ENCODE measurements around the gene LYZL4. TPM values are rescaled to one million over a fixed set of nuclear protein-coding genes. Genes with fewer than 3 reads are reported as not detected.

The LYZL4 gene
- total RNA-seq, 2 donors from 2014 or later = 5.9 TPM; not detected in 1

- intact Hi-C loops (cut with DNase I) = no loop called here
- Histone ChIP-seq H3K9me3 (no peaks in the 10 kb centered on the region), H3K27me3 (replicated peaks; ENCODE audit: insufficient read depth) (no peaks in the 10 kb centered on the region), H3K4me3 (no peak overlapping the region), H3K36me3 (no peaks in the 10 kb centered on the region), H3K4me1 (replicated peaks) (no peaks in the 10 kb centered on the region), H3K27ac (no peak overlapping the region)
- WGBS = 59% methylated on average over 4 of the region's 4 CpGs
- TF ChIP-seq POLR2AphosphoS5 (IDR thresholded peaks at IDR 0.05) (no peak), CTCF (IDR thresholded peaks at IDR 0.05) (no peak), POLR2A (IDR thresholded peaks at IDR 0.05) (no peak)
- DNase-seq (ENCODE audit: low spot score) = no peak
Measured at GRCh38 chr3:42369832-42370231, 40.6 kb downstream of the LYZL4 start.

GRCh38 chr3:42369304-42369703 lies 41.1 kb downstream of the LYZL4 start:
- intact Hi-C loops (cut with DNase I) = no loop called here
- no peaks in the 10 kb centered on the region for H3K9me3 ChIP-seq
- no peak overlapping the region for H3K27ac ChIP-seq
- peak; percentile 7 for DNase-seq (ENCODE audit: low spot score)
- H3K4me1 ChIP-seq (replicated peaks) = no peaks in the 10 kb centered on the region
- H3K36me3 ChIP-seq = no peaks in the 10 kb centered on the region
- no peak for TF ChIP-seq POLR2A (IDR thresholded peaks at IDR 0.05)
- TF ChIP-seq POLR2AphosphoS5 (IDR thresholded peaks at IDR 0.05) = no peak
- TF ChIP-seq CTCF (IDR thresholded peaks at IDR 0.05) = no peak
- WGBS = 13% methylated on average over 4 of the region's 4 CpGs
- H3K27me3 ChIP-seq (replicated peaks; ENCODE audit: insufficient read depth) = no peaks in the 10 kb centered on the region
- H3K4me3 ChIP-seq = no peak overlapping the region

GRCh38 chr3:42368861-42369260 lies 41.5 kb downstream of the LYZL4 start:
- TF ChIP-seq POLR2AphosphoS5 (IDR thresholded peaks at IDR 0.05) (no peak), CTCF (IDR thresholded peaks at IDR 0.05) (no peak), POLR2A (IDR thresholded peaks at IDR 0.05) (no peak)
- H3K27ac ChIP-seq = no peak overlapping the region
- 19% methylated on average over 1 of the region's 1 CpG for WGBS
- no peaks in the 10 kb centered on the region for H3K27me3 ChIP-seq (replicated peaks; ENCODE audit: insufficient read depth)
- no peaks in the 10 kb centered on the region for H3K9me3 ChIP-seq
- no peak overlapping the region for H3K4me3 ChIP-seq
- no peaks in the 10 kb centered on the region for H3K36me3 ChIP-seq
- no peak for DNase-seq (ENCODE audit: low spot score)
- H3K4me1 ChIP-seq (replicated peaks) = no peaks in the 10 kb centered on the region
- intact Hi-C loops (cut with DNase I) = no loop called here

GRCh38 chr3:42367903-42368302 lies 42.5 kb downstream of the LYZL4 start:
- Histone ChIP-seq H3K4me1 (replicated peaks) (no peaks in the 10 kb centered on the region), H3K4me3 (no peak overlapping the region), H3K27ac (no peak overlapping the region), H3K9me3 (no peaks in the 10 kb centered on the region), H3K36me3 (no peaks in the 10 kb centered on the region), H3K27me3 (replicated peaks; ENCODE audit: insufficient read depth) (no peaks in the 10 kb centered on the region)
- DNase-seq (ENCODE audit: low spot score) = no peak
- WGBS = 43% methylated on average over 4 of the region's 4 CpGs
- intact Hi-C loops (cut with DNase I) = no loop called here
- TF ChIP-seq POLR2A (IDR thresholded peaks at IDR 0.05) (no peak), CTCF (IDR thresholded peaks at IDR 0.05) (no peak), POLR2AphosphoS5 (IDR thresholded peaks at IDR 0.05) (no peak)

GRCh38 chr3:42366550-42366949 lies 43.9 kb downstream of the LYZL4 start:
- no peak for DNase-seq (ENCODE audit: low spot score)
- H3K9me3 ChIP-seq = no peaks in the 10 kb centered on the region
- no peak overlapping the region for H3K27ac ChIP-seq
- intact Hi-C loops (cut with DNase I) = no loop called here
- no peaks in the 10 kb centered on the region for H3K27me3 ChIP-seq (replicated peaks; ENCODE audit: insufficient read depth)
- TF ChIP-seq POLR2AphosphoS5 (IDR thresholded peaks at IDR 0.05) = no peak
- no peak for TF ChIP-seq POLR2A (IDR thresholded peaks at IDR 0.05)
- no peak for TF ChIP-seq CTCF (IDR thresholded peaks at IDR 0.05)
- no peak overlapping the region for H3K4me3 ChIP-seq
- H3K4me1 ChIP-seq (replicated peaks) = no peaks in the 10 kb centered on the region
- 60% methylated on average over 3 of the region's 3 CpGs for WGBS
- no peaks in the 10 kb centered on the region for H3K36me3 ChIP-seq
